RWPE1 (cell line): ENCODE results near the gene ANO3.

Experiments used
- CTCF ChIA-PET: fragments of 350-600 bp; sonication (Branson Sonifier 250); formaldehyde crosslinking; extraction: SDS; loops from one replicate; lab custom pipeline; 2021; lab: Yijun Ruan, JAX
- POLR2A ChIA-PET: fragments of 400-600 bp; formaldehyde crosslinking; extraction: SDS; loops from one replicate; lab custom pipeline; 2020; ENCODE audit warnings: antibody characterized with exemption; ENCODE audit not compliant: low non-redundant PET; lab: Yijun Ruan, JAX
- DNase-seq: peaks from one replicate; pipeline ENCODE4 v3.0.0; 2012; ENCODE audit warnings: low spot score
- H3K27ac ChIP-seq: fragments of 450-650 bp; 2 replicates; pipeline ENCODE4 v1.5.1; 2017
- CTCF ChIP-seq: fragments of 450-650 bp; conservative IDR thresholded peaks from 2 replicates; pipeline ENCODE4 v1.5.1; 2017; ENCODE audit warnings: low read depth, mild to moderate bottlenecking

The ANO3 gene

DNA sequence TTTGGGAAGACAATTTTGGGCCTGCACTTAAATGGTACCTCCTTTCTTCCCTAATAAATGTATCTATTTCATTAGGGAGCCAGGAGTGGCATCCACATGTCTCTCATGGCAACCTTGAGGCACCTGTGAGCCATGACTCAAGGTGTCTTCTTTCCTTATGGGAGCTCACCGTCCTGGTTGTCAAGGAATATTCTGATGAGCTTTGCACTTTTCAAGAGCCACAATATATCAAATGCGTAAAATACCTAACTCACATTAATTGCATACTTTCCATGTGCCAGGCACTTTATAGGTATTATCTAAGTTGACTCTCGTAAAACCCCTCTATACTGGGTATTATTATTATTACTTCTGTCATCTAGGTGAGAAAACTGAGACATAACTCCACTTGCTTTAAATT, 207.6 kb downstream of the ANO3 start:
- ChIA-PET CTCF (no interaction called here), POLR2A (no interaction called here)
- H3K27ac ChIP-seq = no peak overlapping the region
- DNase-seq = no peak
- no peak for TF ChIP-seq CTCF

DNA sequence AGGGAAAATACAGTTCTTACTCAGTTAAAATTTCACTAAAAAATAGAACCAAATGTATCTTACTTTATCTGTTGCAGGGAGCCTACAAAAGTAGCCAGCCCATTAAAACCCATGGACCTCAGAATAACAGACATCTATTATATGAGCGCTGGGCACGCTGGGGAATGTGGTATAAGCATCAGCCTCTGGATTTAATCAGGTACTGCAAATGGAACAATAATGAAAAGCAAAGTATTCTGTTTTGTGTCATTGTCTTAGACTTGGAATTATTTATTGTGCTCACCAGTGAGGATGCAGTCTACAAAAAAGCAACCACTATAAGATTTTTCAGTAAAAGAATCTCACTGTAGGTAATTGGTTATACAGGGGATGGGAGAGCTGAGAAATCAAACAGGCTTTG, 209.9 kb downstream of the ANO3 start:
- POLR2A ChIA-PET = no interaction called here
- CTCF ChIA-PET = no interaction called here

GRCh38 chr11:26549176-26549575, 217.2 kb downstream of the ANO3 start:
- TF ChIP-seq CTCF = no peak
- POLR2A ChIA-PET = no interaction called here
- CTCF ChIA-PET = interaction anchor here (0.6 kb wide), 2 partner anchors 21 to 24 kb away, joined by 3 read pairs; no protein-coding TSS in a partner anchor
- no peak for DNase-seq
- H3K27ac ChIP-seq = no peak overlapping the region

More for the DNA sequence above, 209.9 kb downstream of the ANO3 start:
- no peak overlapping the region for H3K27ac ChIP-seq
- DNase-seq = no peak
- no peak for TF ChIP-seq CTCF

DNA sequence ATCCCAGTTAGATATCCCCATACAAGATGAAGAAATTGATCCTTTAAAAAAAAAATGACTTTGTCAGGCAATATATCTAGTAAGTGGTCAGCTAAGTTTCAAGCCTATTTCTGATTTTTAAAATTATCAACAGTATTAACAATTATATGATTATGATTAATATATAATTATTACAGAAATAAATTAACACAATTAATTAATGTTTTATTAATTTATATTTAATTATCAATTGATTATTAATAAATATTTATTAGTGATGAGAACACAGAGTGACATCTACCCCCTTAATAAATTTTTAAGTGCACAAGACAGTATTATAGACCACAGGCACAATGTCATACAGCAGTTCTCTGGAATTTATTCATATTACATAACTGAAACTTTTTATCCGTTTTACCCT, 218.1 kb downstream of the ANO3 start:
- ChIA-PET CTCF (no interaction called here), POLR2A (no interaction called here)
- no peak for DNase-seq
- no peak overlapping the region for H3K27ac ChIP-seq
- TF ChIP-seq CTCF = no peak

DNA sequence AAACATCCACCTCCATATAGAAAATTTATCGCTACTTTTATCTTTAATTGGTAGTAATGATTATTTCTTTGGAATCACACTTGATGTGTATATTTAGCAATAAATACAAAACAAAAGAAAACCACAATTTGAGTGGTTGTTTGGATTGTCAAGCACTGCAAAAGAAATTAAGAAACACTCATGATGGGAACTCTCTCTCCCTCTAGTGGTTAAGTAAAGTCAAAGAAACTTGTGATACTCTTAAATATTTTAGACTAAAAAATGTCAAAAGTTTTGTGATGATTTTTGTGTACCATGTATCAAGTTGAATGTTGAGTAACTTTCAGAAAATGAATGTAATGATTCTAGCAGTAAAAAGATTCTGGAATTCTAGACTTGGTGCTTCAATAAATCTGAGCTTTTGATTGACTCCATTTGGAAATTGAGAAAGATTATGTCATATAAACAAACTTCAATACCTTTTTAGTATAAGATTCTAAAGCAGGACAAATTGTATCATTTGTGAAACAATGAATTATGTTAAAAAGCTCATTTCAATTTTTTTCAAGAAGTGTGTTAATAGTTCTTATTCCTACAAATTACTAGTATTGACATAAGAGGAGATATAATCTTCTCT, 219.4 kb downstream of the ANO3 start:
- no peak for DNase-seq
- POLR2A ChIA-PET = no interaction called here
- TF ChIP-seq CTCF = peak; percentile 56
- CTCF ChIA-PET = interaction anchor here (0.5 to 1.4 kb wide), 8 partner anchors 10 to 1480 kb away, joined by 3 to 5 read pairs (median 3); no protein-coding TSS in a partner anchor
- no peak overlapping the region for H3K27ac ChIP-seq

- no peak overlapping the region for H3K27ac ChIP-seq
- no peak for DNase-seq
- CTCF ChIA-PET = no interaction called here
- POLR2A ChIA-PET = no interaction called here
- no peak for TF ChIP-seq CTCF
Measured at GRCh38 chr11:26553182-26553581, 221.3 kb downstream of the ANO3 start.
